IMR-90 (cell line): ENCODE data around the gene SYNJ2BP. TPM values are rescaled to one million over a fixed set of nuclear protein-coding genes. Genes with fewer than 3 reads are reported as not detected.

ENCODE experiments used
- ATAC-seq: fragments of 200-7000 bp; cut with Tn5 transposase; 2 replicates; pipeline ENCODE4 v1.9.1; 2020; ENCODE audit warnings: low read depth, mild to moderate bottlenecking, moderate library complexity
- BruUV-seq: library from RNA; stranded (reverse); fragments of 400-500 nt; replicated peaks from 2 replicates; lab custom pipeline; 2021; lab: Mats Ljungman, UMichigan
- CTCF ChIA-PET: fragments of 300-600 bp; formaldehyde crosslinking; extraction: SDS; loops from one replicate; lab custom pipeline; 2021; ENCODE audit warnings: antibody characterized with exemption; lab: Yijun Ruan, JAX
- POLR2A ChIA-PET: fragments of 300-600 bp; sonication (Branson Sonifier 250); formaldehyde crosslinking; loops from one replicate; lab custom pipeline; 2022; ENCODE audit warnings: antibody characterized with exemption; ENCODE audit not compliant: unreplicated experiment; lab: Charles Lee
- DNase-seq: peaks from one replicate; pipeline ENCODE4 v3.0.0; 2013
- H2AFZ ChIP-seq: replicated peaks from 2 replicates; pipeline ENCODE3; 2013; ENCODE audit warnings: low read length, mild to moderate bottlenecking; ENCODE audit not compliant: poor library complexity
- H2AK5ac ChIP-seq: 2 replicates; pipeline ENCODE4 v1.6.1; 2013; ENCODE audit warnings: low read depth, low read length, inconsistent platforms
- H2AK9ac ChIP-seq: replicated peaks from 2 replicates; pipeline ENCODE3; 2013; ENCODE audit warnings: mild to moderate bottlenecking, low read depth, low read length, moderate library complexity; ENCODE audit not compliant: poor library complexity
- H2BK120ac ChIP-seq: 2 replicates; pipeline ENCODE4 v1.6.1; 2013; ENCODE audit warnings: low read depth, low read length, inconsistent platforms
- H2BK15ac ChIP-seq: 3 replicates; pipeline ENCODE4 v1.6.1; 2013; ENCODE audit warnings: low read depth, low read length, inconsistent platforms
- H2BK20ac ChIP-seq: 2 replicates; pipeline ENCODE4 v1.6.1; 2013; ENCODE audit warnings: low read depth, mild to moderate bottlenecking, inconsistent platforms, low read length, moderate library complexity
- H2BK5ac ChIP-seq: 2 replicates; pipeline ENCODE4 v1.6.1; 2013; ENCODE audit warnings: mild to moderate bottlenecking, low read depth, low read length, inconsistent platforms; ENCODE audit not compliant: poor library complexity, severe bottlenecking
- H3K14ac ChIP-seq: replicated peaks from 2 replicates; pipeline ENCODE4 v1.6.1; 2013; ENCODE audit warnings: low read depth, low read length, inconsistent platforms
- H3K18ac ChIP-seq: 2 replicates; pipeline ENCODE4 v1.6.1; 2013; ENCODE audit warnings: low read depth, low read length, control low read depth
- H3K23ac ChIP-seq: 2 replicates; pipeline ENCODE4 v1.6.1; 2013; ENCODE audit warnings: low read depth, low read length, inconsistent platforms
- H3K27ac ChIP-seq: 2 replicates; pipeline ENCODE4 v1.5.1; 2013; ENCODE audit warnings: mild to moderate bottlenecking, control low read depth, low read length; ENCODE audit not compliant: insufficient read depth
- H3K27me3 ChIP-seq: 2 replicates; pipeline ENCODE4 v1.6.1; 2013; ENCODE audit warnings: low read length; ENCODE audit not compliant: control insufficient read depth, insufficient read depth
- H3K36me3 ChIP-seq: 2 replicates; pipeline ENCODE4 v1.6.1; 2013; ENCODE audit warnings: low read length, mixed read lengths; ENCODE audit not compliant: control insufficient read depth, insufficient read depth
- H3K4ac ChIP-seq: 2 replicates; pipeline ENCODE4 v1.6.1; 2013; ENCODE audit warnings: low read depth, low read length, inconsistent platforms
- H3K4me1 ChIP-seq: 2 replicates; pipeline ENCODE4 v1.6.1; 2013; ENCODE audit warnings: low read length, mixed read lengths; ENCODE audit not compliant: control insufficient read depth, insufficient read depth
- H3K4me2 ChIP-seq: 2 replicates; pipeline ENCODE4 v1.6.1; 2013; ENCODE audit warnings: low read depth, mild to moderate bottlenecking, control low read depth, low read length, moderate library complexity
- H3K4me3 ChIP-seq: 2 replicates; pipeline ENCODE4 v1.5.1; 2013; ENCODE audit warnings: low read depth, mild to moderate bottlenecking, control low read depth, low read length, moderate library complexity; ENCODE audit not compliant: insufficient read depth
- H3K56ac ChIP-seq: 2 replicates; pipeline ENCODE4 v1.6.1; 2013; ENCODE audit warnings: low read length, inconsistent platforms; ENCODE audit not compliant: insufficient read depth; ENCODE audit errors: extremely low read depth
- H3K79me1 ChIP-seq, 2 experiments: 2 replicates each; pipeline ENCODE4 v1.6.1; 2013; ENCODE audit warnings: low read length in 2 of 2, inconsistent platforms in 1 of 2, low read depth in 1 of 2
- H3K9ac ChIP-seq: 2 replicates; pipeline ENCODE4 v1.6.1; 2013; ENCODE audit warnings: low read depth, low read length, control low read depth
- H3K9me1 ChIP-seq: 2 replicates; pipeline ENCODE4 v1.6.1; 2013; ENCODE audit warnings: low read length, inconsistent platforms; ENCODE audit not compliant: insufficient read depth
- H3K9me3 ChIP-seq: 2 replicates; pipeline ENCODE4 v1.6.1; 2013; ENCODE audit warnings: low read length; ENCODE audit not compliant: control insufficient read depth, insufficient read depth
- H4K20me1 ChIP-seq: 2 replicates; pipeline ENCODE4 v1.6.1; 2013; ENCODE audit warnings: low read length, inconsistent platforms; ENCODE audit not compliant: insufficient read depth
- H4K5ac ChIP-seq: 2 replicates; pipeline ENCODE4 v1.6.1; 2013; ENCODE audit warnings: mild to moderate bottlenecking, low read depth, low read length, control low read depth
- H4K8ac ChIP-seq, 2 experiments: 2 replicates each; pipeline ENCODE4 v1.6.1; 2013; ENCODE audit warnings: low read depth in 2 of 2, low read length in 2 of 2, control low read depth in 1 of 2, inconsistent platforms in 1 of 2
- H4K91ac ChIP-seq: 2 replicates; pipeline ENCODE4 v1.6.1; 2013; ENCODE audit warnings: low read depth, low read length, inconsistent platforms; ENCODE audit not compliant: insufficient read depth
- BHLHE40 ChIP-seq: fragments of 150-350 bp; IDR thresholded peaks from 2 replicates; pipeline ENCODE4 v1.6.1; 2016; ENCODE audit warnings: mild to moderate bottlenecking, low read depth, low read length
- CEBPB ChIP-seq: IDR thresholded peaks from 2 replicates; pipeline ENCODE4 v1.6.1; 2012; ENCODE audit warnings: low read depth, low read length, improper control_type of control experiment
- CHD1 ChIP-seq: IDR thresholded peaks from 2 replicates; pipeline ENCODE4 v1.6.1; 2012; ENCODE audit warnings: low read depth, low read length, improper control_type of control experiment
- ELK1 ChIP-seq: fragments of 150-350 bp; IDR thresholded peaks from 2 replicates; pipeline ENCODE4 v1.6.1; 2016; ENCODE audit warnings: low read depth, mild to moderate bottlenecking, low read length, moderate library complexity, borderline replicate concordance
- FOS ChIP-seq: fragments of 150-350 bp; IDR thresholded peaks from 2 replicates; pipeline ENCODE4 v1.6.1; 2016; ENCODE audit warnings: low read depth, low read length
- MAFK ChIP-seq: IDR thresholded peaks from 2 replicates; pipeline ENCODE4 v1.6.1; 2012; ENCODE audit warnings: low read depth, low read length, improper control_type of control experiment
- MAZ ChIP-seq: IDR thresholded peaks from 2 replicates; pipeline ENCODE4 v1.6.1; 2012; ENCODE audit warnings: low read depth, mild to moderate bottlenecking, low read length, improper control_type of control experiment, moderate library complexity, borderline replicate concordance
- MXI1 ChIP-seq: IDR thresholded peaks from 2 replicates; pipeline ENCODE4 v1.6.1; 2012; ENCODE audit warnings: low read depth, mild to moderate bottlenecking, low read length, moderate library complexity, borderline replicate concordance
- NFE2L2 ChIP-seq: fragments of 150-350 bp; IDR thresholded peaks from 2 replicates; pipeline ENCODE4 v1.6.1; 2016; ENCODE audit warnings: low read depth, mild to moderate bottlenecking, low read length
- POLR2A ChIP-seq: IDR thresholded peaks from 2 replicates; pipeline ENCODE4 v1.6.1; 2012; ENCODE audit warnings: mild to moderate bottlenecking, low read depth, low read length
- RAD21 ChIP-seq: IDR thresholded peaks from 2 replicates; pipeline ENCODE4 v1.6.1; 2012; ENCODE audit warnings: low read length, improper control_type of control experiment
- RCOR1 ChIP-seq: IDR thresholded peaks from 2 replicates; pipeline ENCODE4 v1.6.1; 2012; ENCODE audit warnings: mild to moderate bottlenecking, low read length, improper control_type of control experiment; ENCODE audit not compliant: insufficient replicate concordance
- RFX5 ChIP-seq: IDR thresholded peaks from 2 replicates; pipeline ENCODE4 v1.8.0; 2012; ENCODE audit warnings: low read depth, mild to moderate bottlenecking, low read length, moderate library complexity
- SMC3 ChIP-seq: fragments of 150-350 bp; IDR thresholded peaks from 2 replicates; pipeline ENCODE4 v1.6.1; 2016; ENCODE audit warnings: low read depth, mild to moderate bottlenecking, antibody characterized with exemption, low read length, moderate library complexity
- USF2 ChIP-seq: fragments of 150-350 bp; IDR thresholded peaks from 2 replicates; pipeline ENCODE4 v1.6.1; 2017; ENCODE audit warnings: mild to moderate bottlenecking, antibody characterized with exemption, low read length, low read depth
- WGBS, 2 experiments: methylation state at CpG; one replicate each; pipeline versions ENCODE4 v1.1.5 to v1.1.7; 2013; ENCODE audit warnings: missing lambda C conversion rate in 2 of 2; ENCODE audit not compliant: insufficient read length in 1 of 2; ENCODE audit errors: extremely low coverage in 2 of 2; 5-methylcytosine and 5-hydroxymethylcytosine counted together
- dilution Hi-C: fragments of 300-500 bp; cut with HindIII; formaldehyde crosslinking; loops from one replicate; pipeline ENCODE4 v1.14.3; 2018; ENCODE audit warnings: low sequenced_read_pairs; ENCODE audit not compliant: unreplicated experiment
- in situ Hi-C: fragments of 300-500 bp; cut with MboI; formaldehyde crosslinking; loops from 3 replicates; pipeline ENCODE4 v1.14.3; 2019; ENCODE audit warnings: low sequenced_read_pairs, inconsistent platforms, mixed read lengths
- intact Hi-C: fragments of 100-400 bp; cut with micrococcal nuclease; formaldehyde crosslinking; loops from 2 replicates; pipeline ENCODE4 v1.10.0; 2022
- polyA plus RNA-seq, 3 experiments: library from polyadenylated mRNA; depleted of rRNA; stranded (reverse); fragments of >200 nt; gene quantifications; 2 replicates each; pipeline ENCODE4 v1.2.3, GENCODE V29; 2012; ENCODE audit warnings: low replicate concordance in 1 of 3
- total RNA-seq: library from RNA; depleted of rRNA; stranded (reverse); fragments of >200 nt; gene quantifications from 2 replicates; pipeline ENCODE4 v1.2.3, GENCODE V29; 2012

SYNJ2BP gene
- total and polyA plus RNA-seq, 2 of the 4 experiments (the other 2 are of a cell fraction): 10.0 to 25.5 TPM

- TF ChIP-seq USF2: no peak
Observed at GRCh38 chr14:70398706-70399431, 18.0 kb downstream of the SYNJ2BP start (continued).

DNA sequence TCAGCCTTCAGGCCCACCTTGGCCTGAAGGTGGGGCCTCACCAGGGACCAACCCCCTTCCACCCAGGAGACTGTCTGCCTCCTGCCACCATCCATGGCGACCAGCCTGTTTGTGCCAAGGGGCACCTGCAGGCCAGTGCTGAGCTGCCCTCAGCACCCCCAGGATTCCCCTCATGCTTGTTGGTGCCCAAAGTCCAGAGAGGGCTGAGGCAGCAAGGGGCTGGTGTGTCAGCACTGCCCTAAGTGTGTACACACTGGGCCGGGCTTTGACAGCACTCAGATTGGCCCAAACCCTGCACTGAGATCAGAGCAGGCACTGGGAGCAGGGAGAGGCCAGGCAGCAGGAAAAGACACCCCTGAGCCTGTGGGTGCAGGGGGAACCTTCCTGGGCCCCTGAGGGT is 18.6 kb downstream of the SYNJ2BP start:
- POLR2A ChIA-PET: no interaction called here
- TF ChIP-seq POLR2A (no peak), MXI1 (no peak), FOS (no peak), USF2 (no peak), RFX5 (no peak), RAD21 (no peak), NFE2L2 (no peak), SMC3 (no peak), ELK1 (no peak), CHD1 (no peak), RCOR1 (no peak), CEBPB (no peak), MAZ (no peak), BHLHE40 (no peak), MAFK (no peak)

More for the DNA sequence above, 18.6 kb downstream of the SYNJ2BP start:
- H3K4ac ChIP-seq: no peak overlapping the region
- H3K56ac ChIP-seq: no peak overlapping the region
- H2BK5ac ChIP-seq: no peak overlapping the region
- CTCF ChIA-PET: no interaction called here
- H3K9ac ChIP-seq: no peak overlapping the region
- ATAC-seq: no peak
- H4K8ac ChIP-seq: no peak overlapping the region
- no peak overlapping the region for H4K91ac ChIP-seq
- no TSS peak for BruUV-seq
- H4K20me1 ChIP-seq: no peaks in the 10 kb centered on the region; the same call in 1 of the 2 replicates
- H3K27ac ChIP-seq: no peak overlapping the region
- H2BK15ac ChIP-seq: no peak overlapping the region
- H2AFZ ChIP-seq: no peak overlapping the region
- WGBS, 2 experiments: 100% methylated on average over 1 of the region's 2 CpGs; no CpG with 5 or more reads in 1 of the 2 experiments
- H3K9me3 ChIP-seq: no peaks in the 10 kb centered on the region
- H3K9me1 ChIP-seq: 0 out of 2 replicates have a peak, but pooled peaks cover 3% of the 10 kb centered on the region
- H3K36me3 ChIP-seq: no peaks in the 10 kb centered on the region
- H3K4me3 ChIP-seq: no peak overlapping the region
- intact Hi-C loops (no loop called here), dilution Hi-C loops (no loop called here), in situ Hi-C loops (no loop called here)
- no peaks in the 10 kb centered on the region for H3K27me3 ChIP-seq
- H3K23ac ChIP-seq: no peak overlapping the region
- no peak overlapping the region for H4K5ac ChIP-seq
- peaks cover 3 to 9% of the 10 kb centered on the region in 2 experiments; a peak in 2 of 4 replicates for H3K79me1 ChIP-seq
- DNase-seq: no peak
- no peaks in the 10 kb centered on the region for H3K4me1 ChIP-seq
- no peak overlapping the region for H2AK5ac ChIP-seq
- H2AK9ac ChIP-seq: no peak overlapping the region
- no peak overlapping the region for H3K4me2 ChIP-seq
- H2BK20ac ChIP-seq: no peak overlapping the region
- H3K18ac ChIP-seq: no peak overlapping the region
- no peak overlapping the region for H2BK120ac ChIP-seq
- no peak overlapping the region for H3K14ac ChIP-seq
